CD8-positive, alpha-beta memory T cell (primary cell): Measurements from ENCODE around the gene SETD4. TPM values are rescaled to one million over a fixed set of nuclear protein-coding genes. Genes with fewer than 3 reads are reported as not detected.

Experiments used
- CTCF ChIA-PET: fragments of 350-600 bp; sonication (Branson Sonifier 250); formaldehyde crosslinking; loops from one replicate; lab custom pipeline; 2021; ENCODE audit warnings: antibody characterized with exemption; lab: Charles Lee
- POLR2A ChIA-PET: fragments of 350-600 bp; sonication (Branson Sonifier 250); formaldehyde crosslinking; loops from one replicate; lab custom pipeline; 2021; ENCODE audit warnings: antibody characterized with exemption; lab: Charles Lee
- DNase-seq, 5 donors: peaks; one replicate each; pipeline versions ENCODE4 v3.0.0 to v3.0.0-alpha.2; 2020 to 2022; ENCODE audit warnings: mixed read lengths in 1 of 5
- H3K27ac ChIP-seq: one replicate; pipeline ENCODE4 v1.7.0; 2013; ENCODE audit warnings: low read depth, mild to moderate bottlenecking, low read length, moderate library complexity
- H3K27me3 ChIP-seq: 2 replicates; pipeline ENCODE4 v1.7.0; 2013; ENCODE audit warnings: low read length, mild to moderate bottlenecking; ENCODE audit not compliant: insufficient read depth, poor library complexity, severe bottlenecking
- H3K36me3 ChIP-seq: 2 replicates; pipeline ENCODE4 v1.7.0; 2013; ENCODE audit warnings: mild to moderate bottlenecking, low read length, moderate library complexity; ENCODE audit not compliant: insufficient read depth
- H3K4me1 ChIP-seq: 2 replicates; pipeline ENCODE4 v1.7.0; 2013; ENCODE audit warnings: mild to moderate bottlenecking, low read length, moderate library complexity; ENCODE audit not compliant: insufficient read depth
- H3K4me3 ChIP-seq: 2 replicates; pipeline ENCODE4 v1.7.0; 2013; ENCODE audit warnings: mild to moderate bottlenecking, low read length
- H3K9me3 ChIP-seq: 2 replicates; pipeline ENCODE4 v1.7.0; 2013; ENCODE audit warnings: mild to moderate bottlenecking, low read length
- H3K27ac Mint-ChIP-seq, 8 donors: one replicate each; pipeline ENCODE4 v1.8.0; 2020 to 2021; ENCODE audit warnings: mixed read lengths in 8 of 8, mild to moderate bottlenecking in 6 of 8, inconsistent platforms in 3 of 8, moderate library complexity in 3 of 8
- H3K27me3 Mint-ChIP-seq, 2 donors: one replicate each; pipeline ENCODE4 v1.8.0; 2020 to 2021; ENCODE audit warnings: mixed read lengths in 2 of 2, mild to moderate bottlenecking in 1 of 2, moderate library complexity in 1 of 2
- H3K36me3 Mint-ChIP-seq, 3 donors: one replicate each; pipeline ENCODE4 v1.8.0; 2020 to 2021; ENCODE audit warnings: mixed read lengths in 3 of 3, inconsistent platforms in 1 of 3, mild to moderate bottlenecking in 1 of 3
- H3K4me1 Mint-ChIP-seq, 3 donors: one replicate each; pipeline ENCODE4 v1.8.0; 2020 to 2021; ENCODE audit warnings: mixed read lengths in 3 of 3, inconsistent platforms in 1 of 3, mild to moderate bottlenecking in 1 of 3
- H3K4me3 Mint-ChIP-seq, 7 donors: one replicate each; pipeline ENCODE4 v1.8.0; 2020 to 2021; ENCODE audit warnings: mixed read lengths in 7 of 7, mild to moderate bottlenecking in 6 of 7, moderate library complexity in 4 of 7, inconsistent platforms in 2 of 7
- H3K9me3 Mint-ChIP-seq, 5 donors: one replicate each; pipeline ENCODE4 v1.8.0; 2020 to 2022; ENCODE audit warnings: mixed read lengths in 5 of 5, mild to moderate bottlenecking in 3 of 5, moderate library complexity in 2 of 5, inconsistent platforms in 1 of 5
- polyA plus RNA-seq: library from polyadenylated mRNA; unstranded; fragments of 300-500 nt; fragmentation: Illumina TruSeq; gene quantifications from one replicate; pipeline ENCODE4 v1.2.3, GENCODE V29; 2021
- total RNA-seq, 2 experiments: library from RNA; stranded (reverse); gene quantifications; one replicate each; pipeline ENCODE4 v1.2.3, GENCODE V29; 2021

SETD4 gene
- total and polyA plus RNA-seq, 3 experiments from 2014 or later = 8.0 to 20.5 (median 20.2) TPM

- H3K36me3 ChIP-seq = no peaks in the 10 kb centered on the region
- Mint-ChIP-seq H3K4me1 (peaks cover 0 to 3% (median 3%) of the 10 kb centered on the region in 3 donors), H3K27me3 (peaks cover 18 to 42% of the 10 kb centered on the region in 2 donors), H3K4me3 (no peak overlapping the region), H3K36me3 (no peaks in the 10 kb centered on the region), H3K27ac (no peak overlapping the region), H3K9me3 (no peaks in the 10 kb centered on the region)
- no peak overlapping the region for H3K27ac ChIP-seq
- H3K4me1 ChIP-seq = no peaks in the 10 kb centered on the region
- H3K9me3 ChIP-seq = no peaks in the 10 kb centered on the region
- CTCF ChIA-PET = no interaction called here
- no peak for DNase-seq
- POLR2A ChIA-PET = no interaction called here
- no peak overlapping the region for H3K4me3 ChIP-seq
- no peaks in the 10 kb centered on the region for H3K27me3 ChIP-seq
Observed at GRCh38 chr21:35994613-35995012, 65.7 kb downstream of the SETD4 start.

GRCh38 chr21:35993875-35994490, 66.3 kb downstream of the SETD4 start:
- H3K36me3 Mint-ChIP-seq = no peaks in the 10 kb centered on the region
- no peaks in the 10 kb centered on the region for H3K36me3 ChIP-seq

GRCh38 chr21:35991131-35991530, 69.2 kb downstream of the SETD4 start:
- ChIA-PET CTCF (no interaction called here), POLR2A (no interaction called here)
- no peaks in the 10 kb centered on the region for H3K27me3 ChIP-seq
- Mint-ChIP-seq H3K27ac (no peak overlapping the region), H3K27me3 (peaks cover 3 to 28% of the 10 kb centered on the region in 2 donors), H3K9me3 (no peaks in the 10 kb centered on the region), H3K4me3 (no peak overlapping the region), H3K36me3 (no peaks in the 10 kb centered on the region), H3K4me1 (peaks cover 0 to 2% (median 2%) of the 10 kb centered on the region in 3 donors)
- H3K4me1 ChIP-seq = no peaks in the 10 kb centered on the region
- no peak overlapping the region for H3K4me3 ChIP-seq
- H3K27ac ChIP-seq = no peak overlapping the region
- no peaks in the 10 kb centered on the region for H3K9me3 ChIP-seq
- H3K36me3 ChIP-seq = no peaks in the 10 kb centered on the region
- no peak for DNase-seq

More at GRCh38 chr21:35993875-35994490, 66.3 kb downstream of the SETD4 start:
- no peak for DNase-seq
- H3K27ac Mint-ChIP-seq = no peak overlapping the region
- peaks cover 0 to 3% (median 3%) of the 10 kb centered on the region in 3 donors for H3K4me1 Mint-ChIP-seq
- H3K27me3 Mint-ChIP-seq = peaks cover 16 to 36% of the 10 kb centered on the region in 2 donors
- no peaks in the 10 kb centered on the region for H3K9me3 ChIP-seq
- no peak overlapping the region for H3K27ac ChIP-seq
- no peaks in the 10 kb centered on the region for H3K9me3 Mint-ChIP-seq
- no peak overlapping the region for H3K4me3 ChIP-seq
- POLR2A ChIA-PET = no interaction called here
- H3K4me1 ChIP-seq = no peaks in the 10 kb centered on the region
- no peak overlapping the region for H3K4me3 Mint-ChIP-seq
- no peaks in the 10 kb centered on the region for H3K27me3 ChIP-seq
- CTCF ChIA-PET = no interaction called here

- Histone ChIP-seq H3K4me3 (no peak overlapping the region), H3K9me3 (no peaks in the 10 kb centered on the region), H3K27ac (no peak overlapping the region), H3K27me3 (no peaks in the 10 kb centered on the region), H3K36me3 (no peaks in the 10 kb centered on the region), H3K4me1 (no peaks in the 10 kb centered on the region)
- Mint-ChIP-seq H3K4me3 (no peak overlapping the region), H3K4me1 (no peaks in the 10 kb centered on the region), H3K9me3 (no peaks in the 10 kb centered on the region), H3K27ac (no peak overlapping the region), H3K27me3 (peaks cover 3 to 28% of the 10 kb centered on the region in 2 donors), H3K36me3 (no peaks in the 10 kb centered on the region)
- ChIA-PET POLR2A (no interaction called here), CTCF (no interaction called here)
- DNase-seq = no peak
Observed at GRCh38 chr21:35990609-35991008, 69.7 kb downstream of the SETD4 start.

- no peak overlapping the region for H3K4me3 Mint-ChIP-seq
- Histone ChIP-seq H3K36me3 (no peaks in the 10 kb centered on the region), H3K9me3 (no peaks in the 10 kb centered on the region), H3K27ac (no peak overlapping the region), H3K4me1 (no peaks in the 10 kb centered on the region), H3K4me3 (no peak overlapping the region), H3K27me3 (no peaks in the 10 kb centered on the region)
- no peaks in the 10 kb centered on the region for H3K9me3 Mint-ChIP-seq
- H3K27me3 Mint-ChIP-seq = peaks cover 3 to 32% of the 10 kb centered on the region in 2 donors
- ChIA-PET CTCF (interaction anchor here (0.9 kb wide), 1 partner anchor 38 kb away, joined by 3 read pairs; no protein-coding TSS in a partner anchor), POLR2A (no interaction called here)
- DNase-seq = no peak
- H3K4me1 Mint-ChIP-seq = no peaks in the 10 kb centered on the region
- no peaks in the 10 kb centered on the region for H3K36me3 Mint-ChIP-seq
- H3K27ac Mint-ChIP-seq = no peak overlapping the region
Observed at GRCh38 chr21:35989138-35989735, 71.1 kb downstream of the SETD4 start.

- H3K4me1 Mint-ChIP-seq = no peaks in the 10 kb centered on the region
- no peaks in the 10 kb centered on the region for H3K9me3 ChIP-seq
- no peak for DNase-seq
- H3K4me3 ChIP-seq = no peak overlapping the region
- H3K9me3 Mint-ChIP-seq = no peaks in the 10 kb centered on the region
- peaks cover 8 to 39% of the 10 kb centered on the region in 2 donors for H3K27me3 Mint-ChIP-seq
- no peaks in the 10 kb centered on the region for H3K36me3 ChIP-seq
- CTCF ChIA-PET = interaction anchor here (0.9 kb wide), 1 partner anchor 39 kb away, joined by 3 read pairs; no protein-coding TSS in a partner anchor
- no peaks in the 10 kb centered on the region for H3K27me3 ChIP-seq
- H3K27ac ChIP-seq = no peak overlapping the region
- no peak overlapping the region for H3K27ac Mint-ChIP-seq
- H3K36me3 Mint-ChIP-seq = no peaks in the 10 kb centered on the region
- POLR2A ChIA-PET = no interaction called here
- H3K4me1 ChIP-seq = no peaks in the 10 kb centered on the region
- H3K4me3 Mint-ChIP-seq = no peak overlapping the region
Observed at GRCh38 chr21:35988416-35989137, 71.7 kb downstream of the SETD4 start.

GRCh38 chr21:35987475-35987874, 72.9 kb downstream of the SETD4 start:
- Histone ChIP-seq H3K4me3 (no peak overlapping the region), H3K9me3 (no peaks in the 10 kb centered on the region), H3K27ac (no peak overlapping the region), H3K4me1 (no peaks in the 10 kb centered on the region), H3K27me3 (no peaks in the 10 kb centered on the region), H3K36me3 (no peaks in the 10 kb centered on the region)
- Mint-ChIP-seq H3K27me3 (peaks cover 8 to 45% of the 10 kb centered on the region in 2 donors), H3K9me3 (no peaks in the 10 kb centered on the region), H3K27ac (no peak overlapping the region), H3K4me1 (no peaks in the 10 kb centered on the region), H3K36me3 (no peaks in the 10 kb centered on the region), H3K4me3 (no peak overlapping the region)
- DNase-seq = no peak
- CTCF ChIA-PET = no interaction called here
- POLR2A ChIA-PET = no interaction called here
